Measurements from ENCODE around the gene GPX5.
"Not testable (repeated sequence)": the region's sequence is repeated elsewhere in the genome, so short reads cannot be mapped to it uniquely, and the experiment has no call there.

GPX5 gene

DNA sequence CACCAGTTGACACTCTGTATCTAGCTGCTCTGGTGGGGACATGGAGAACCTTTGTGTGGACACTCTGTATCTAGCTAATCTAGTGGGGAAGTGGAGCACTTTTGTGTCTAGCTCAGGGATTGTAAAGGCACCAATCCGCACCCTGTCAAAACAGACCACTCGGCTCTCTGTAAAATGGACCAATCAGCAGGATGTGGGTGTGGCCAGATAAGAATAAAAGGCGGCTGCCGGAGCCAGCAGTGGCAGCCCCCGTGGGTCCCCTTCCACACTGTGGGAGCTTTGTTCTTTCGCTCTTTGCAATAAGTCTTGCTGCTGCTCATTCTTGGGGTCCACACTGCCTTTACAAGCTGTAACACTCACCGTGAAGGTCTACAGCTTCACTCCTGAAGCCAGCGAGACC lies 13.3 kb upstream of the GPX5 start:
- not testable (repeated sequence) for DNase-seq (ENCODE audit: low spot score); FAIRE-seq

DNA sequence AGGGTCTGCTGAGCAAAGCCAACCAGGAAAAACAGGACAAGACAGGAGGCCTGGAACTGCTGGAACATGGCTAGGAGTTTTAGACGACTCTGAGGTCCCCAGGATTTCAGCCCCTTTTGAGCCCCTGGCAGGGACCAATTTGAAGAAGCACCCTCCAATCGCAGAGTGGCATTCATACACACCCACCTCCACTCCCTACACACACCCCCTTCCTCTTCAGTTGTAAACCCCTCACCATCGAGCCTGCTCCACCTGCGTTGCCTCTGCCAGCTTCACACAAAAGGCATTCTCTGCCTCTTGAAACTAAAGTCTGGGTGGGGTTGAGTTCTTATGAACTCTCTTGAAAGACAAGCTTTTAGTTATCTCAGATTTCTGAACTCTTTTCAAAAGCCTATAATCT lies 10.0 kb upstream of the GPX5 start, which contains the start of gene GPX6:
Gene GPX6 (minus strand): TSS at position 118 of the 400 bp plus-strand sequence. CDS start 50 bp downstream, at position 68.
- no peak for FAIRE-seq
- no peak for DNase-seq (ENCODE audit: low spot score)

DNA sequence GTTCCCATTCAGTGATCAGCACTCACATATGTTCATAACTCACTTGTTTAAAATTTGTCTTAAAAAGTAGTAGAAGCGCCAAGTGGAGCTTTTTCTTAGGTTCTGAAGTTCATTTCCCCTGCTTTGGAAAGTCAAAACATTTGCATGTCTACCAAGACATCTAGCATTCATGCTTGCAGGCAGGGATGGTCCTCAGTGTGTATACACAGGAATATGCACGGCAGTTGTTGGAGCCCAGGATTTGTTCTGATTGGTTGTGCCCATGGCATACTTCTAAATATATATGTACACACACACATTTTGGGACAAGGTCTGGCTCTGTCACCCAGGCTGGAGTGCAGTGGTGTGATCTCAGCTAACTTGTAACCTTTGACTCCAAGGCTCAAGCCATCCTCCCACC lies 7.7 kb upstream of the GPX5 start:
- FAIRE-seq (no peak), DNase-seq (ENCODE audit: low spot score) (no peak)

DNA sequence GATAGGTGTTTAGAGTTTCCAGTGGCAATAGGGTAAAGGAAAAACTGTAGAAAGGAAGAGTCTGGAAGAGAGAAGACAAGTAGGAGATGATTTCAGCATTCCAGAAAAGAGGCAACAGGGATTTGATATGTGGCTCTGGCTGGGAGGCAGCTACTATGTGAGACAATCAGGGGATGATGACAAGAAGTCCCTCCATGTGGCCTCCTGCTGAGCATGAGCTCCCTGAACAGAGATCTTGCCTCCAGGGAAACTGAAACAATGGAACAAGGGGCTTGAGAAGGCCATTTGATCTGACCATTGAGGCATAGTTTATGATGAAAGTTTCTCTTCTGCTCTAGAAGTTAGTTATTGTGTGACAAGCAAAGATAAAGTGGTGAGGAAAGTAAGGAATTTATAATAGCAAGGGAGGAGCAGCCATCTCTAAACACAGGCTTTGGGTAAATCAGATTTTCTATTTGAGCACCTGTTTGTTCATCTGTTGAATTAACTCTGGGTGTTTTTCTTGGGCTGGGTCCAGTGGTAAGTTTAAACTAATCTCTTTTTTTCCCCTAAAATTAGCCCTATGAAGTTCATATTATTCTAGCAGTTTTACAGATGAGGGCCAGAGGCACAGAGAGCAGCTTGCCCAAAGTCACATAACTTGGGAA lies 3.0 kb upstream of the GPX5 start:
- FAIRE-seq (no peak), DNase-seq (ENCODE audit: low spot score) (no peak)

- DNase-seq (ENCODE audit: low spot score) (no peak), FAIRE-seq (no peak)
Measured at GRCh38 chr6:28523241-28523622, 2.4 kb upstream of the GPX5 start.

- DNase-seq (ENCODE audit: low spot score) = no peak
- FAIRE-seq = no peak
Measured at GRCh38 chr6:28530777-28531176, 5.1 kb downstream of the GPX5 start.

GRCh38 chr6:28531479-28532128 lies 5.9 kb downstream of the GPX5 start:
- DNase-seq (ENCODE audit: low spot score) (no peak), FAIRE-seq (no peak)

DNA sequence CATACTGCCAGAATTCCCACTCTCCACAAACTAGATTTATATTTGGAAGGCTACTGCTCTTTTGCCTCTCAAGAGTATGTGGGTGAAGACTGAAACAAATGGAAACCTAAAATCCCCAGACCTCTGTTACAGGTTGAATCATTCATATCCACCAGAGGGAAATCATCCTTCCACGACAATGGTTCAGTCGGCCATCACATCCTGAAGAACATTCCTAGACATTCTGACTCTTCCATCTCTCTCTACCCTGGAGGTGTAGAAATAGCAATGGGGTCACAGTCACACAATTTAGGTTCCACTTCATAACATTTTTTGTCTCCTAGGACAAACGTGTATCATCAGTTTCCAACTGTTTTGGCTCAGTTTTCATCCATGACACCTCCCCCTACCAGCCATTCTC lies 8.6 kb downstream of the GPX5 start:
- DNase-seq (ENCODE audit: low spot score) (no peak), FAIRE-seq (no peak)

GRCh38 chr6:28534875-28535274 lies 9.2 kb downstream of the GPX5 start:
- peak; percentile 9 for FAIRE-seq

DNA sequence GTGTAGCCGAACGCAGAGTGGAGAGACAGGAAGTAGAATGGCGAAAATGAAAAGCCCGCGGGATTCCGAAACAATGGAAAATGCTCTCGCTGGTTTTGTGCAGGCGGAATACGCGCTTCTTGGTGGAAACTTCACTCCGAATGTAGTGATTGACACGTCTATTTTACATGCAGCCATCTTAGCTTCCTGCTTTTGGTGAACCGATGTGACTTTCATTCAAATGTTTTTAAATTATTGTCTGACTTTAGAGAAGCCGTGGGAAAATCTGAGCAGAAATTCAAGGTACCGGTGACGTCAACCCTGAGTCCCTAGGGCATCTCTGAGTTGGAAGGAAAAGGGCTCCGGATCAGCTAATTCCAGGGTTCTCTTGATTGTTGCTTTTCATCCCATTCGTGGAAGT lies 11.4 kb downstream of the GPX5 start:
- DNase-seq (ENCODE audit: low spot score) (no peak), FAIRE-seq (no peak)

More at GRCh38 chr6:28534875-28535274, 9.2 kb downstream of the GPX5 start:
- DNase-seq (ENCODE audit: low spot score) = no peak

DNA sequence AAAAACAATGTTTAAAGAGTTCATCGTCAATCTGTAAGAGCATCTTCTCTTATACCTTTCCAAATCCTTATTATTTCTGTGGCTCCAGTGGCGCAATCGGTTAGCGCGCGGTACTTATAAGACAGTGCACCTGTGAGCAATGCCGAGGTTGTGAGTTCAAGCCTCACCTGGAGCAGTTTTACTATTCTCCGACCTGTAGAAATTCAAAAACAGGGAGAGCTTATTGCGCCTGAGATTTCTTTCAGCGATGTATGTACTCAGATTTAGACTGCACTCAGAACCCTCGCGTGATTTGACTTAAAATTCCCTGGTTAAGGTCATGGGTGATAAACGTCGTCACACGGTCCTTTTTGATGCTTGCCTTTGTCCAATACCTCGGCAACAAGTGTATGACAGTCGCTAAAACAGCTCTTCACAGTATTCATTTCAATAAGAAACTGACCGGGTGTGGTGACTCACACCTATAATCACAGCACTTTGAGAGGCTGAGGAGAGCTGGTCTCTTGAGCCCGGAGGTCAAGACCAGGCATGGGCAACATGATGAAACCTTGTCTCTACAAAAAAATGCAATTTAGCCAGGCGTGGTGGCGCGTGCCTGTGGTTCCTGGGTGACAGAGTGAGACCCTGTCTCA lies 11.9 kb downstream of the GPX5 start:
- no peak for FAIRE-seq
- no peak for DNase-seq (ENCODE audit: low spot score)

DNA sequence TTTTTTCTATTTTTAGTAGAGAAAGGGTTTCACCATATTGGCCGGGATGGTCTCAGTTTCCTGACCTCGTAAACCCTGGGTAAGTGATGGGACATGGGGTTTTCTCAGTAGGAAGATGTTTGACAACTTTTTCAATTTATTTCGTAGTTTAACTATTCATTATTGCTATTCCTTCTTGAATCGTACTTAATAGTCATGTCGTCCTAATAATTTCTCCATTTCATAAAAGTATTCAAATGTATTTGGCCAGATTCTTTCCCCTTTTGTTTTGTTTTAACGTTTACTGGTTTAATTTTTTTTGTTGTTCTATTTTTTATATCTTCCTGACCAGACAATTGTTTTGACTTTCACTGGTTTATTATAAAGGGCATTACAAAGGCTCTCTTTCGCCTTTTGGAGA lies 16.3 kb downstream of the GPX5 start:
- FAIRE-seq (no peak), DNase-seq (ENCODE audit: low spot score) (no peak)

GRCh38 chr6:28542440-28543296 lies 17.0 kb downstream of the GPX5 start:
- DNase-seq (ENCODE audit: low spot score) = peak; percentile 86
- FAIRE-seq = no peak

GRCh38 chr6:28543651-28544610 lies 18.2 kb downstream of the GPX5 start:
- no peak for FAIRE-seq
- no peak for DNase-seq (ENCODE audit: low spot score)

- FAIRE-seq (no peak), DNase-seq (ENCODE audit: low spot score) (no peak)
Measured at GRCh38 chr6:28545955-28546354, 20.3 kb downstream of the GPX5 start.

DNA sequence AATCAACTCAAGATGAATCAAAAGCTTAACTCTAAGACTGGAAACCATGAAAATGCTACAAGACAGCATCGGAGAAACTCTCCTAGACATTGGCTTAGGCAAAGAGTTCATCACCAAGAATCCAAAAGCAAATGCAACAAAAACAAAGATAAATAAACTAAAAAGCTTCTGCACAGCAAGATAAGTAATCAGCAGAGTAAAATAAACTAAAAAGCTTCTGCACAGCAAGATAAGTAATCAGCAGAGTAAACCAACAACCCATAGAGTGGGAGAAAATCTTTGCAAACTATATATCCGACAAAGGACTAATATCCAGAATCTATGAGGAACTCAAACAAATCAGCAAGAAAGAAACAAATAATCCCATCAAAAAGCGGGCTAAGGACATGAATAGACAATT lies 21.3 kb downstream of the GPX5 start:
- not testable (repeated sequence) for FAIRE-seq; DNase-seq (ENCODE audit: low spot score)

GRCh38 chr6:28551891-28552666 lies 26.4 kb downstream of the GPX5 start:
- FAIRE-seq = no peak
- no peak for DNase-seq (ENCODE audit: low spot score)

GRCh38 chr6:28553384-28553985 lies 27.8 kb downstream of the GPX5 start:
- no peak for FAIRE-seq
- DNase-seq (ENCODE audit: low spot score) = no peak
